ENCODE measurements around the gene RANBP9. TPM values are rescaled to one million over a fixed set of nuclear protein-coding genes. Genes with fewer than 3 reads are reported as not detected.

The RANBP9 gene
- total RNA-seq, 1 donor from 2014 or later = 42.1 TPM

GRCh38 chr6:13697857-13698256 lies 13.8 kb downstream of the RANBP9 start:
- Histone ChIP-seq H3K4me2 (ENCODE audit: low read length) (no peak overlapping the region), H3K4me1 (ENCODE audit: insufficient read depth, low read length) (peaks cover 15% of the 10 kb centered on the region), H3K27me3 (ENCODE audit: insufficient read depth, low read length) (no peaks in the 10 kb centered on the region), H3K9me3 (ENCODE audit: insufficient read depth, low read depth, low read length) (no peaks in the 10 kb centered on the region), H4K20me1 (ENCODE audit: insufficient read depth, low read length) (peaks cover 37% of the 10 kb centered on the region), H3K79me2 (ENCODE audit: insufficient read depth, low read length) (peaks cover 92% of the 10 kb centered on the region), H2AFZ (ENCODE audit: low read depth, low read length) (no peak overlapping the region), H3K9ac (ENCODE audit: low read length) (no peak overlapping the region), H3K27ac (ENCODE audit: low read depth, low read length) (no peak overlapping the region), H3K4me3 (ENCODE audit: insufficient read depth, low read depth, low read length) (no peak overlapping the region), H3K36me3 (ENCODE audit: insufficient read depth, low read length) (peaks cover 2% of the 10 kb centered on the region)
- no peak for DNase-seq (ENCODE audit: low read depth)
- no peak for FAIRE-seq
- Mint-ChIP-seq H3K4me3 (ENCODE audit: unreplicated experiment) (no peak overlapping the region), H3K4me1 (ENCODE audit: low read depth, unreplicated experiment) (peaks cover 30% of the 10 kb centered on the region), H3K36me3 (ENCODE audit: low read depth, unreplicated experiment) (no peaks in the 10 kb centered on the region), H3K27me3 (ENCODE audit: low read depth, unreplicated experiment) (no peaks in the 10 kb centered on the region), H3K9me3 (ENCODE audit: unreplicated experiment) (no peaks in the 10 kb centered on the region), H3K27ac (ENCODE audit: unreplicated experiment) (no peak overlapping the region)
- TF ChIP-seq EZH2 (IDR thresholded peaks at IDR 0.05; ENCODE audit: insufficient read depth, low read length) = no peak
- no peak for TF ChIP-seq CTCF (IDR thresholded peaks at IDR 0.05; ENCODE audit: insufficient read depth, low read depth, low read length)

GRCh38 chr6:13696226-13696625 lies 15.4 kb downstream of the RANBP9 start:
- DNase-seq (ENCODE audit: low read depth) (peak; percentile 87), FAIRE-seq (peak; percentile 69)
- no peaks in the 10 kb centered on the region for H3K27me3 ChIP-seq (ENCODE audit: insufficient read depth, low read length)
- no peak overlapping the region for H3K9ac ChIP-seq (ENCODE audit: low read length)
- Mint-ChIP-seq H3K27me3 (ENCODE audit: low read depth, unreplicated experiment) (no peaks in the 10 kb centered on the region), H3K4me3 (ENCODE audit: unreplicated experiment) (peak overlapping the region; percentile 1), H3K4me1 (ENCODE audit: low read depth, unreplicated experiment) (peaks cover 30% of the 10 kb centered on the region), H3K9me3 (ENCODE audit: unreplicated experiment) (no peaks in the 10 kb centered on the region), H3K27ac (ENCODE audit: unreplicated experiment) (peak overlapping the region; percentile 73), H3K36me3 (ENCODE audit: low read depth, unreplicated experiment) (no peaks in the 10 kb centered on the region)
- H3K4me3 ChIP-seq (ENCODE audit: insufficient read depth, low read depth, low read length) = no peak overlapping the region
- H3K4me1 ChIP-seq (ENCODE audit: insufficient read depth, low read length) = peaks cover 15% of the 10 kb centered on the region
- peaks cover 88% of the 10 kb centered on the region for H3K79me2 ChIP-seq (ENCODE audit: insufficient read depth, low read length)
- no peak for TF ChIP-seq CTCF (IDR thresholded peaks at IDR 0.05; ENCODE audit: insufficient read depth, low read depth, low read length)
- TF ChIP-seq EZH2 (IDR thresholded peaks at IDR 0.05; ENCODE audit: insufficient read depth, low read length) = no peak
- peak overlapping the region; percentile 44 for H3K4me2 ChIP-seq (ENCODE audit: low read length)
- peaks cover 22% of the 10 kb centered on the region for H4K20me1 ChIP-seq (ENCODE audit: insufficient read depth, low read length)
- peak overlapping the region; percentile 52 for H3K27ac ChIP-seq (ENCODE audit: low read depth, low read length)
- no peaks in the 10 kb centered on the region for H3K9me3 ChIP-seq (ENCODE audit: insufficient read depth, low read depth, low read length)
- no peak overlapping the region for H2AFZ ChIP-seq (ENCODE audit: low read depth, low read length)
- peaks cover 4% of the 10 kb centered on the region for H3K36me3 ChIP-seq (ENCODE audit: insufficient read depth, low read length)

- H3K4me2 ChIP-seq (ENCODE audit: low read length) = no peak overlapping the region
- H3K4me1 Mint-ChIP-seq (ENCODE audit: low read depth, unreplicated experiment) = peaks cover 31% of the 10 kb centered on the region
- H4K20me1 ChIP-seq (ENCODE audit: insufficient read depth, low read length) = peaks cover 12% of the 10 kb centered on the region
- H3K27me3 ChIP-seq (ENCODE audit: insufficient read depth, low read length) = no peaks in the 10 kb centered on the region
- peaks cover 15% of the 10 kb centered on the region for H3K4me1 ChIP-seq (ENCODE audit: insufficient read depth, low read length)
- TF ChIP-seq CTCF (IDR thresholded peaks at IDR 0.05; ENCODE audit: insufficient read depth, low read depth, low read length) = no peak
- TF ChIP-seq EZH2 (IDR thresholded peaks at IDR 0.05; ENCODE audit: insufficient read depth, low read length) = no peak
- peaks cover 86% of the 10 kb centered on the region for H3K79me2 ChIP-seq (ENCODE audit: insufficient read depth, low read length)
- H3K4me3 Mint-ChIP-seq (ENCODE audit: unreplicated experiment) = no peak overlapping the region
- FAIRE-seq (no peak), DNase-seq (ENCODE audit: low read depth) (peak; percentile 37)
- no peaks in the 10 kb centered on the region for H3K36me3 Mint-ChIP-seq (ENCODE audit: low read depth, unreplicated experiment)
- no peaks in the 10 kb centered on the region for H3K9me3 ChIP-seq (ENCODE audit: insufficient read depth, low read depth, low read length)
- H3K27me3 Mint-ChIP-seq (ENCODE audit: low read depth, unreplicated experiment) = no peaks in the 10 kb centered on the region
- H3K9me3 Mint-ChIP-seq (ENCODE audit: unreplicated experiment) = no peaks in the 10 kb centered on the region
- H3K9ac ChIP-seq (ENCODE audit: low read length) = no peak overlapping the region
- no peak overlapping the region for H2AFZ ChIP-seq (ENCODE audit: low read depth, low read length)
- no peak overlapping the region for H3K27ac ChIP-seq (ENCODE audit: low read depth, low read length)
- peaks cover 4% of the 10 kb centered on the region for H3K36me3 ChIP-seq (ENCODE audit: insufficient read depth, low read length)
- peak overlapping the region; percentile 48 for H3K27ac Mint-ChIP-seq (ENCODE audit: unreplicated experiment)
- no peak overlapping the region for H3K4me3 ChIP-seq (ENCODE audit: insufficient read depth, low read depth, low read length)
Observed at GRCh38 chr6:13695252-13695651, 16.4 kb downstream of the RANBP9 start.
